ENCODE results near the gene FGF12.

The FGF12 gene

GRCh38 chr3:192611411-192611810, 115.9 kb downstream of the FGF12 start:
- TF ChIP-seq POLR2AphosphoS5 (IDR thresholded peaks at IDR 0.05; ENCODE audit: low read depth, low read length) (no peak), SIN3A (IDR thresholded peaks at IDR 0.05; ENCODE audit: borderline replicate concordance, insufficient read depth, low read length) (no peak), REST (IDR thresholded peaks at IDR 0.05; ENCODE audit: insufficient read depth in 1 of 2, low read depth in 2 of 2, low read length in 2 of 2) (no peak)

- TF ChIP-seq POLR2AphosphoS5 (IDR thresholded peaks at IDR 0.05; ENCODE audit: low read depth, low read length) (no peak), REST (IDR thresholded peaks at IDR 0.05; ENCODE audit: insufficient read depth in 1 of 2, low read depth in 2 of 2, low read length in 2 of 2) (no peak), SIN3A (IDR thresholded peaks at IDR 0.05; ENCODE audit: borderline replicate concordance, insufficient read depth, low read length) (no peak), TAF1 (IDR thresholded peaks at IDR 0.05; ENCODE audit: borderline replicate concordance, insufficient read depth, low read length) (no peak), FOXP2 (optimal IDR thresholded peaks at IDR 0.05; ENCODE audit: borderline replicate concordance, extremely low read depth, extremely low read length, insufficient read depth) (no peak)
These were observed 118.4 kb downstream of the FGF12 start for GRCh38 chr3:192608726-192609600.

- TF ChIP-seq FOXP2 (optimal IDR thresholded peaks at IDR 0.05; ENCODE audit: borderline replicate concordance, extremely low read depth, extremely low read length, insufficient read depth) (no peak), POLR2AphosphoS5 (IDR thresholded peaks at IDR 0.05; ENCODE audit: low read depth, low read length) (no peak), SIN3A (IDR thresholded peaks at IDR 0.05; ENCODE audit: borderline replicate concordance, insufficient read depth, low read length) (no peak), REST (IDR thresholded peaks at IDR 0.05; ENCODE audit: insufficient read depth in 1 of 2, low read depth in 2 of 2, low read length in 2 of 2) (no peak), TAF1 (IDR thresholded peaks at IDR 0.05; ENCODE audit: borderline replicate concordance, insufficient read depth, low read length) (no peak)
These were observed 119.5 kb downstream of the FGF12 start for GRCh38 chr3:192607798-192608197.

- TF ChIP-seq POLR2AphosphoS5 (IDR thresholded peaks at IDR 0.05; ENCODE audit: low read depth, low read length), result no peak
- no peak for TF ChIP-seq TAF1 (IDR thresholded peaks at IDR 0.05; ENCODE audit: borderline replicate concordance, insufficient read depth, low read length)
- no peak for TF ChIP-seq REST (IDR thresholded peaks at IDR 0.05; ENCODE audit: insufficient read depth in 1 of 2, low read depth in 2 of 2, low read length in 2 of 2)
- no peak for TF ChIP-seq FOXP2 (optimal IDR thresholded peaks at IDR 0.05; ENCODE audit: borderline replicate concordance, extremely low read depth, extremely low read length, insufficient read depth)
- no peak for TF ChIP-seq SIN3A (IDR thresholded peaks at IDR 0.05; ENCODE audit: borderline replicate concordance, insufficient read depth, low read length)
These were observed 129.4 kb downstream of the FGF12 start for GRCh38 chr3:192597913-192598312.
